ENCODE measurements around the gene MYL6B.

DNA sequence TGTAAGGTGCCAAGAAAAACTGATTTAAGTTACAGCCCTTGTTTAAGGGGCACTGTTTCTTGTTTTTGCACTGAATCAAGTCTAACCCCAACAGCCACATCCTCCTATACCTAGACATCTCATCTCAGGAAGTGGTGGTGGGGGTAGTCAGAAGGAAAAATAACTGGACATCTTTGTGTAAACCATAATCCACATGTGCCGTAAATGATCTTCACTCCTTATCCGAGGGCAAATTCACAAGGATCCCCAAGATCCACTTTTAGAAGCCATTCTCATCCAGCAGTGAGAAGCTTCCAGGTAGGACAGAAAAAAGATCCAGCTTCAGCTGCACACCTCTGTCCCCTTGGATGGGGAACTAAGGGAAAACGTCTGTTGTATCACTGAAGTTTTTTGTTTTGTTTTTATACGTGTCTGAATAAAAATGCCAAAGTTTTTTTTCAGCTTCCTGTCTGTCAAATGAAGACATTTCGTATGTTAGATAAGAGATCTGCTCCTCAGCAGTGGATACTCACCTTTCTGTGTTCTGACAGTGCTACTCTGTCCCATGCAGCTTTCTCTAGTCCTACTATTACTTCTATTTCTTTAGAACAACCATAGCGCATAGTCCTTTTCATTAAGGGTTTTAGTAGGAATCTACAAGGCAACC is 49.2 kb upstream of the MYL6B start:
- TF ChIP-seq POLR2AphosphoS5 (IDR thresholded peaks at IDR 0.05; ENCODE audit: insufficient read depth in 1 of 2, low read depth in 1 of 2): no peak
- TF ChIP-seq, protein P1, sequence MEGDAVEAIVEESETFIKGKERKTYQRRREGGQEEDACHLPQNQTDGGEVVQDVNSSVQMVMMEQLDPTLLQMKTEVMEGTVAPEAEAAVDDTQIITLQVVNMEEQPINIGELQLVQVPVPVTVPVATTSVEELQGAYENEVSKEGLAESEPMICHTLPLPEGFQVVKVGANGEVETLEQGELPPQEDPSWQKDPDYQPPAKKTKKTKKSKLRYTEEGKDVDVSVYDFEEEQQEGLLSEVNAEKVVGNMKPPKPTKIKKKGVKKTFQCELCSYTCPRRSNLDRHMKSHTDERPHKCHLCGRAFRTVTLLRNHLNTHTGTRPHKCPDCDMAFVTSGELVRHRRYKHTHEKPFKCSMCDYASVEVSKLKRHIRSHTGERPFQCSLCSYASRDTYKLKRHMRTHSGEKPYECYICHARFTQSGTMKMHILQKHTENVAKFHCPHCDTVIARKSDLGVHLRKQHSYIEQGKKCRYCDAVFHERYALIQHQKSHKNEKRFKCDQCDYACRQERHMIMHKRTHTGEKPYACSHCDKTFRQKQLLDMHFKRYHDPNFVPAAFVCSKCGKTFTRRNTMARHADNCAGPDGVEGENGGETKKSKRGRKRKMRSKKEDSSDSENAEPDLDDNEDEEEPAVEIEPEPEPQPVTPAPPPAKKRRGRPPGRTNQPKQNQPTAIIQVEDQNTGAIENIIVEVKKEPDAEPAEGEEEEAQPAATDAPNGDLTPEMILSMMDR (IDR thresholded peaks at IDR 0.05): no peak

Measured in vagina (tissue), 2 donors.